DMS153 (cell line): ENCODE measurements around the gene SRY.
"Not testable (repeated sequence)": the region's sequence is repeated elsewhere in the genome, so short reads cannot be mapped to it uniquely, and the experiment has no call there.

ENCODE experiments used
- DNase-seq: peaks from one replicate; lab custom pipeline; 2025; lab: John Stamatoyannopoulos, UW

Gene SRY

GRCh38 chrY:2787600-2787999 is at the start of gene SRY:
Gene SRY, minus strand, starts transcription at chrY:2787682. Its CDS starts 79 bp downstream, at chrY:2787603.
- DNase-seq: no peak

- no peak for DNase-seq
Measured at GRCh38 chrY:2837078-2837477, 49.6 kb upstream of the SRY start.

DNA sequence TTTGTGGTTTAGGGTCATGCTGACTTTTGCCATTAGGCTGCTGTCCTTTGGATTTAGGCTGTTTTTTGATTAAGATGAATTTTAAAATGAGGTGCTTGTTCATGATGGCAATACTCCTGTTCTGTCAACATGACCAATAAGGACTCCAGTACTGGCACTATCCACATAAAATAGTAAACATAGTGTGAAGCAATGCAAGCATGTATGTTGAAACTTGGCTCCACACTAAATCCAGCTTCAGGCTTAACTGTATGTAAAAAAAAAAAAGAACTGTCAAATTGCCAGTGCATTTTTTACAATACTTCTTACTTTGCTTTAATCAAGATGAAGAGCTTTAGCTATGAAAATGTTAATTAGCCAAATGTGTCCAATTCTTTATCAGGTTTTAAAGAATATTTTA is 47.7 kb upstream of the SRY start:
- DNase-seq: no peak

DNA sequence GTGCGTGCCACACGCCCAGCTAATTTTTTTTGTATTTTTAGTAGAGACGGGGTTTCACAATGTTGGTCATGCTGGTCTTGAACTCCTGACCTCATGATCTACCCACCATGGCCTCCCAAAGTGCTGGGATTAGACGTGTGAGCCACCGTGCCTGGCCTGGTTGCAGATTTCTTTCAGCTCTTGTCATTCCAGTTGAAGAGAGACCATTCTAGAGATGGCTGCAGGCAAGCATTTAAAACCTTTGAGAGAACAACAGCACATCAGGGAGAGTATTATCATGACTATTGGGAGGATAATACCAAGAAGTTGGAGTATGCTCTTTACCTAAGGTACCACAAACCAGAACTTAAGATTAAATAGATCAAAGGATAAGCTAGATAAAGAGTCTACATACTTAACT is 41.0 kb upstream of the SRY start:
- no peak for DNase-seq

GRCh38 chrY:2824471-2824870 is 37.0 kb upstream of the SRY start:
- no peak for DNase-seq

- DNase-seq: not testable (repeated sequence)
Measured at GRCh38 chrY:2817146-2817896, 29.8 kb upstream of the SRY start.

DNA sequence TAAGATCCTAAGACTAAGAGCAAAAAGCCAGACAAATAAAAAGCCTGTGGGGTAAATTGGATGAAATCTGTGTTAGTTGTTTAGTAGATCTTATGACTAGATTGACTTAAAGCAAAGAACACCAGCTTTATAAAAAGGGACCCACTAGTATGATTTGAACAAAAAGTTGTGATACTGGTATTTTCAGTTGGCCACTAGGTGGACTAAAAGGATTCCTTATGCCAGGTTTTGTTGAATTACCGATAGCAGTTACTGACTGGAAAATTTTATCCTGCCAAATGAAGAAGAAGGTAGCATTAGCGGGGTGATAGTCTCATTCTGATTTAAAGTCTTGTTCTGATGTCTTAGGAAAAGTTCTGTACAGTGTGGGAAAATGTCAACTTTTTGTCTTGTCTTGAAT is 12.8 kb upstream of the SRY start:
- no peak for DNase-seq

GRCh38 chrY:2797991-2798390 is 10.5 kb upstream of the SRY start:
- DNase-seq: no peak

- DNase-seq: no peak
Measured at GRCh38 chrY:2796977-2797523, 9.6 kb upstream of the SRY start.

- no peak for DNase-seq
Measured at GRCh38 chrY:2789756-2790155, 2.3 kb upstream of the SRY start.

- DNase-seq: no peak
Measured at GRCh38 chrY:2786876-2787512, 488 bp downstream of the SRY start.
